Dermis microvascular lymphatic vessel endothelial cell (primary cell): ENCODE measurements around the gene STMP1. TPM values are rescaled to one million over a fixed set of nuclear protein-coding genes. Genes with fewer than 3 reads are reported as not detected.
A peak's percentile ranks its signal among the peaks of the same experiment; 100 is the strongest.

Experiments used
- DNase-seq, 2 donors: peaks; one replicate each; pipeline versions ENCODE4 v3.0.0 to v3.0.0-alpha.2; 2010; ENCODE audit warnings: low read depth in 2 of 2
- total RNA-seq: library from RNA; depleted of rRNA; stranded (reverse); fragments of >200 nt; gene quantifications from 2 replicates; pipeline ENCODE4 v1.2.1, GENCODE V29; 2014

The STMP1 gene
- total RNA-seq, 1 donor from 2014 or later: 5.3 TPM

- no peak for DNase-seq
Measured at GRCh38 chr7:135693558-135693957, 31.2 kb downstream of the STMP1 start.

- DNase-seq: no peak
Measured at GRCh38 chr7:135697276-135698049, 35.1 kb downstream of the STMP1 start.

- no peak for DNase-seq
Measured at GRCh38 chr7:135704074-135704473, 41.8 kb downstream of the STMP1 start.

- DNase-seq: no peak
Measured at GRCh38 chr7:135704698-135705097, 42.4 kb downstream of the STMP1 start.

- DNase-seq: no peak
Measured at GRCh38 chr7:135706038-135706742, 43.9 kb downstream of the STMP1 start.

- no peak for DNase-seq
Measured at GRCh38 chr7:135706858-135707569, 44.7 kb downstream of the STMP1 start.

GRCh38 chr7:135707570-135707966, 45.3 kb downstream of the STMP1 start:
- DNase-seq: peak in 1 of 2 donors; percentile 23

- no peak for DNase-seq
Measured at GRCh38 chr7:135708041-135708440, 45.7 kb downstream of the STMP1 start.

- no peak for DNase-seq
Measured at GRCh38 chr7:135709508-135709907, 47.2 kb downstream of the STMP1 start.

GRCh38 chr7:135710417-135711138, 48.3 kb downstream of the STMP1 start:
- no peak for DNase-seq

GRCh38 chr7:135711139-135711469, 48.8 kb downstream of the STMP1 start:
- no peak for DNase-seq

- peak; percentile 12 to 49 for DNase-seq
Measured at GRCh38 chr7:135712182-135712782, 50.0 kb downstream of the STMP1 start.

- DNase-seq: peak in 1 of 2 donors; percentile 63
Measured at GRCh38 chr7:135712796-135713195, 50.5 kb downstream of the STMP1 start.

GRCh38 chr7:135713836-135714470, 51.6 kb downstream of the STMP1 start:
- no peak for DNase-seq

- peak in 1 of 2 donors; percentile 13 for DNase-seq
Measured at GRCh38 chr7:135714534-135715009, 52.3 kb downstream of the STMP1 start.

- no peak for DNase-seq
Measured at GRCh38 chr7:135715055-135715522, 52.8 kb downstream of the STMP1 start.

- DNase-seq: no peak
Measured at GRCh38 chr7:135715673-135716072, 53.4 kb downstream of the STMP1 start.

GRCh38 chr7:135716677-135717238, 54.4 kb downstream of the STMP1 start:
- DNase-seq: peak in 1 of 2 donors; percentile 80

- DNase-seq: no peak
Measured at GRCh38 chr7:135717693-135718092, 55.4 kb downstream of the STMP1 start.

GRCh38 chr7:135718219-135718618, 55.9 kb downstream of the STMP1 start:
- DNase-seq: no peak
